Glomerular visceral epithelial cell (primary cell): ENCODE results near the gene ZNF235.
"Not testable (repeated sequence)": the region's sequence is repeated elsewhere in the genome, so short reads cannot be mapped to it uniquely, and the experiment has no call there.

ENCODE experiments used
- DNase-seq: peaks from one replicate; pipeline ENCODE4 v3.0.0-alpha.2; 2016; ENCODE audit errors: extremely low spot score

ZNF235 gene

DNA sequence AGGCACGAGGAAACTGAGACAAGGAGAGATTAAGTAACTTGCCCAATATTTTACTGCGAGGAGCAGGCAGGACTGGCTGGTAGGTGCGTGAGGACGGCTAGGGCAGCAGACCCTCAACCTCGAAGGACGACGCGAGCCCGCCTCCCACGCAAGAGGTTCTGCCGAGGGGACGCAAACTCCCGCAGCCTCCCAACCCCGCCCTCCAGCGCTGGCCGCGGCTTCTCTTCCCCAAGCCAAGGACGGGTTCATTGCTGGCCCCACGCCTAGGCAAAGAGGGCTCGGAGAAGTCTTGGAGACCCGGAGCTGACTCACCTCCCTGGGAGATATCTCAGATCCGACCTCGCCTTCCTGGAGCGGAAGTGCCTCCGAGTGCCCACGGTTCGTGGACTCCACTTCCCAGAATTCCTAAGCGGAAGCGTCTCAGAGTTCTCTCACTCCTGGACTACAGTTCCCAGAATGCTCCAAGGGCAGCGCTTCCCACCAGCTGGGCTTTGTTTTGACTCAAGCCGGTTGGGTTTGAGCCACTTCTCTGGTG, at the start of gene ZNF235:
Gene ZNF235, minus strand, starts transcription at position 367 of the 535 bp plus-strand sequence. CDS start 1,621 bp downstream, outside the sequence.
- DNase-seq, result peak; percentile 97

GRCh38 chr19:44346556-44346955, 41.7 kb upstream of the ZNF235 start:
- no peak for DNase-seq

GRCh38 chr19:44345959-44346358, 41.1 kb upstream of the ZNF235 start:
- no peak for DNase-seq

DNA sequence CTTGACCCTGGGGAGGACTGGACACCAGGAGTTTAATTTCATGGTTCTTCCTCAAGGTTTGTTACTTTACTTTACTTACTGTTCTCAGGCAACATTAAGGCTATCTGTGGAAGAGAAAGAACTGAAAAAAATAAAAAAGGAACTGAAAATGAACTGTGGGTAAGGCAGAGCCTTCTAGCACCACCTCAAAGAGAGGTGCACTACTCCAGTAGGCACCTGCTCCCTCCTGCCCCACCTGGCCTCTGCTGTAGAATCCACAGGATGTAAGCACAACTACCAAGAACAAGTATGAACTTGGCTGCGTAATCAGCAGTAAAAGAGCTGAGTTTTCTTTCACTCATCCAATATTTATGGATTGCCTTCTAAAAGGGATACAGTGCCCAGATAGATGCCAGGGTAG, 39.4 kb upstream of the ZNF235 start:
- no peak for DNase-seq

DNA sequence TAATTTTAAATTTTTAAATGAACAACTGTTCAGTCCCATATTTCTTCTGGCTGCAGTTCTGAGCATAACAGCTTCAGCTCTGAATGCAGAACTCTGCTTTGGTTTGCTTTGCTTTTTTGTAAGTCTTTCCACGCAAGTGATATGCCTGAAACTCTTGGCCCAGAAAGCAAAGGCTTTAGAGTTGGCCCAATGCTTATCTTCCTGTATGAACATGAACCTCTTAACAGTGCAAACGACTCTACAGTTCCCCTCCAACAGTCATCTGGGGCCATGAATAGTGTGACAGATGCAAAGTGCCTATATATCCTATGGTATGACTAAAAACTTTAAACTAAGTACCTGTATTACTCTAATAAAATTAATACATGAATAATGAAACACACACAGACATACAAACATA, 37.0 kb upstream of the ZNF235 start:
- no peak for DNase-seq

GRCh38 chr19:44334639-44335038, 29.8 kb upstream of the ZNF235 start:
- not testable (repeated sequence) for DNase-seq

- no peak for DNase-seq
Measured at GRCh38 chr19:44332145-44332544, 27.3 kb upstream of the ZNF235 start.

DNA sequence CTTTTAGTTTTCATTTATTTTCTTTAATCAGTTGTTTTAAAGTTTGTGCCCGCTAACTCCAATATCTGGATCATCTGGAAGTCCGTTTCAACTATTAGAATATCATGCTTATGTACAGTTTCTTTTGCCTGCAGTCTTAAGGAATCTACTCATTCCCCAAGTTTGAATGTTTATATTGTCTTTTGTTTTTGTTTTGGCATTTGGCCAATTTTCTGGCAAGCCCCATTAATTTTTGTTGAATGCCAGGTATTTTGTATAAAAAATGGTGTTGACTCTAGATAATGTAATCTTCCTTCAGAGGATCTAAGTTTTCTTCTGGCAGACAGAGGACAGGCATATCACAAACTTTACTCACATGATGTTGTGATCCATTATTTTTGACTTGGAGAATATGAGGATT, 11.1 kb upstream of the ZNF235 start:
- no peak for DNase-seq

- DNase-seq, result no peak
Measured at GRCh38 chr19:44313231-44313630, 8.4 kb upstream of the ZNF235 start.

DNA sequence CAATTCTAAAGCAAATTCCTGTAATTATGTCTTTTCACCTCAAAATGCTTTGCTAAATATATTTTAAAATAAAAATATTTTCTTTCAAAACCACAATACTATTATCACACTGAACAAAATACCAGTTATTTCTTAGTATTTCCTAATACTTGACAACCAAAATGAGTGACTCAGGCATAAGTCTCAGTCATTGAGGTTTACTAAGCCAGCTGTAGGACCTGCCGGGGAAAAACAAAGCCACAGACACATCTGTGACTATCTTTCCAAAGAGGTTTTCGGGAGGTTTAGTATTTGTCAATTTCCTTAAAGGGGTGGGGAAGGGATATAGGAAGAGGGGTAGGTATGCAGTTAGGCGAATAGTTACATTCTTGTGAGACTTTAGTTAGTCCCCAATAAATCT, 3.2 kb upstream of the ZNF235 start:
- no peak for DNase-seq

DNA sequence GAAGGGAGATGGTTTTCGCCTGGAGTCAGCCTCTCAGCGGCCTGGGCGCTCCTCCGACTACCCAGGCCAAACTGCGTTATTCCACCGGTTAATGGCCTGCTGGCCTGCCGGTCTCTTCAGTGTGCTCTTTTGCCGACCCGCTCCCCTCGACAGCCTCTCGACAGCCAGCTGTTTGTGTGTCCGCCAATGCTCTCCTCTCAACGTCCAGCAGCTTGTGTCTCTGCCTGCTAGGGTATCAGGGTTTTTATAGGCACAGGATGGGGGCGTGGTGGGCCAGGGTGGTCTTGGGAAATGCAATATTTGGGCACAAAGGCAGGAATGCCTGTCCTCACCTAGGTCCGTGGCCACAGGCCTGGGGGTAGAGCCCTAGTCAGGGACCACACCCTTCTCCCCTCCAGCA, 1.5 kb upstream of the ZNF235 start:
- no peak for DNase-seq

GRCh38 chr19:44305457-44305856, 632 bp upstream of the ZNF235 start:
- DNase-seq, result no peak

- DNase-seq, result peak; percentile 42
Measured at GRCh38 chr19:44303976-44304568, 753 bp downstream of the ZNF235 start.

- DNase-seq, result no peak
Measured at GRCh38 chr19:44303320-44303719, 1.5 kb downstream of the ZNF235 start.

DNA sequence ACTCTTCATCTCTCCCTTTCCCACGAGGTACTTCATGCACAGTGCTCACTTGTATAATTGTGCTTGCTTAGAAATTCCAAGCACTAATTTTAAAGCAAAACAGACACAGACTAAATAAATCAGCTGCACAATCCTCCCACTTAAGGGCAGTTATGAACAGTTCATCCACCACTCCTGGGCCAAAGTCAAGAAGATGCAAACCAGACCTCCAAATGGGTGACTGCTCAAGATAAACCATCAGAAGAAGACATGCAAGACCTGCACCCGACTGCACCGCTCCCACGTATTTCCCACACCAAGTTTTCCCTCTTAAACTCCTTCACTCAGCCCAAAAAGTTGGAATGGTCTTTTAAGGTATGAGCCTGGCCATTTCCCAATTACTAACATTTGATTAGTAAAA, 19.9 kb downstream of the ZNF235 start:
- no peak for DNase-seq

DNA sequence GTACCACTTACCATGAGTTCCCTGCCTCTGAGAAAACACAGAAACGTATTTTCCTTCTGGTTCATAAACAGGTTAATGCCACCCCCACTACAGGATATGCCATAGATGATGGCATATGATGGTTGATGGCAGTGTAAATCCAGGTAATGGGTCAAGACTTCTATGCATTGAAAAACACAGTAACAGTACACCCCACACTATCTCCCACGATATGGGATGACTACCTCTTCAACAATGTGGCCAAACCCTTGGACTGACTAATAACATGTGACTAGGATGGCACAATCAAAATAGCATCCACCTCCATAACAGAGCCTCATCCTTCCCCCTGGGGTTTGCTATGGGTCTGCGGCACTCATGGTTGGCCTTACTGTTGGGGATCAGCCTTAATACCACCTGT, 22.0 kb downstream of the ZNF235 start:
- DNase-seq, result no peak

DNA sequence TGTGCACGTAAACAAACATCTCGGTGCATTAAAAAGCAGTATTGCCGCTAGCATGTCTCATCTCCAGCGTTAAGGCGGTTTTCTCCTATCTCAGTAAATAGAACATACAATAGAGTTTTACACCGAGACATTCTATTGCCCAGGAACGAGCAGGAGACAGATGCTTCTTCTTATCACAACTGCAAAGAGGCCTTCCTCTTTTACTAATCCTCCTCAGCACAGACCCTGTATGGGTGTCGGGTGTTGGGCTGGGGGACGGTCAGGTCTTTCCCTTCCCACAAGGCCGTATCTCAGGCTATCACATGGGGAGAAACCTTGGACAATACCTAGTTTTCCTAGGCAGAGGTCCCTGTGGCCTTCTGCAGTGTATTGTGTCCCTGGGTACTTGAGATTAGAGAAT, 23.9 kb downstream of the ZNF235 start:
- no peak for DNase-seq

DNA sequence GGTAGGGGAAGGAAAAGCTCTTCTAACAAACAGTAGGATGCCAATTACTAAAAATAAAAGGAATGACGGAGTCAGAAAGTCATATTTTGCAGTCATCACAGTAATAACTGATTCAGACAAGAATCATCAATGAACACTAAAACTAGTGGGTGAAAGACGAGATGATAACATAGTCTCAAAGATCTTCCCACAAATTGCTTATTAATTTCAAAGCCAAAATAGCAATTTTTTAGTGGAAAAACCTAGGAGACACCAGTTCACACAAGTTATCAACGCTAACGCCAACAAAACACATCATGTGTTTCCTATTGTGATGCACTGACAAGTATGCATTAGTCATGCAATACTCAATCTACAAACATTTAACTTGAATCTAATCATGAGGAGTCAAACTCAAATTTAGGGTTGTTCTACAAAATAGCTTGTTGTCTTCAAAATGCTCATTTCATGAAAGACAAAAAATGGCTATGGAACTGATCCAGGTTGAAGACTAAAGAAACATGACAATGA, 26.6 kb downstream of the ZNF235 start:
- no peak for DNase-seq

DNA sequence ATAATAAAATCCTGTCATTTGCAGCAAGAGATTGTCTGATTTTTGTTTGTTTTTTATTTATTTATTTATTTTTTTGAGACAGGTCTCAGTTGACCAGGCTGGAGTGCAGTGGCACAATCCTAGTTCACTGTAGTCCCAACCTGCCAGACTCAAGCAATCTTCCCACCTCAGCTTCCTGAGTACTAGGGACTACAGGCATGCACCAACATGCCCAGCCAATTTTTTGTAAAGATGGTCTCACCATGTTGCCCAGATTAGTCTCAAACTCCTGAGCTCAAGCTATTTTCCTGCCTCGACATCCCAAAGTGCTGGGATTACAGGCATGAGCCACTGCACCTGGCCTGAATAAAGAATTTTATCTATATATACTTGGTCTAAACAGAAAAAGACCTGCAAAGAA, 27.5 kb downstream of the ZNF235 start:
- DNase-seq, result no peak

DNA sequence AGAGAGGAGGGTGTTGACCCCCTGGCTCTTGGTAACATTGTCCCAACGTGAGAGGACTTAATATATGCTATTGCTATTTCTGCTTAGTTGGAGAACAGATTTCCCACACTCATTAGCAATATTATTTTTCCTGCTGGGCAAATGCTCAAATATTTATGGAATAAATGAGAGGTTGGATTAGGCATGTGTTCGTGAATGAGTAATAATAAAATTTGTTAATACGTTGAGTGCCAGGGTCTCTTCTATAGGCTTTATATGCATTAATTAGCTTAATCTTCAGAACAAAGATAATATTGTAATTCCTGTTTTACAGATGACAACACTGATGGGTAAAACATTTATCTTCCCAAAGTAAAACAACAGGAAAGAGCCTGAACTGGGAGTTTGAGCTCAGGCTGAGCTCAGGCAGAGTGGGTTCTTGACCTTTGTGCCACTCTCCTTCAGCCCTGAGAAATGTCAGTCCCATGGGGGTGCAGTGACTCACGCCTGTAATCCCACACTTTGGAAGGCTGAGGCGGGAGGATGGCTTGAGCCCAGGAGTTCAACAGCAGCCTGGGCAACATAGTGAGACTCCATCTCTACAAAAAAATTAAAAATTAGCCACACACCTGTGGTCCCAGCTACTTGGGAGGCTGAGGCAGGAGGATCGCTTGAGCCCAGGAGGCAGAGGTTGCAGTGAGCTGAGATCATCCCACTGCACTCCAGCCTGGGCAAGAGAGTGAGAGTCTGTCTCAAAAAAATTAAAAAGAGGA, 44.0 kb downstream of the ZNF235 start:
- DNase-seq, result no peak

DNA sequence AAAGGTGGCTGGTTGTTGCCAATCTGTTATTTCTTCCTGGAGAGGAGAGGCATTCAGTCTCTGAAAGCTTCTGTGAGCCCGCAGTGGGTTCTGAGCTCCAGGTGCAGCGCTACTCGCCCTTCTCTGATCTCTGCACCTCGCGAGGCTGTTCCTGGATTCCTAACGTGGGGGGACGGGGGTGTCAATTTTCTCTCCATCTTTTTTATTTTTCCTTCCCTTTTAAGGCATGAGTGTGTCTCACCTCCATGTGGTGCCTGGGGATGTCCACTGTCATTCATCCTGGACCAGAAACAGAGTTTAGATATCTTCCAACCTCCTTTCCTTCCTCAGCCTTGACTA, 44.5 kb downstream of the ZNF235 start:
- no peak for DNase-seq

GRCh38 chr19:44258835-44259413, 45.9 kb downstream of the ZNF235 start:
- no peak for DNase-seq

DNA sequence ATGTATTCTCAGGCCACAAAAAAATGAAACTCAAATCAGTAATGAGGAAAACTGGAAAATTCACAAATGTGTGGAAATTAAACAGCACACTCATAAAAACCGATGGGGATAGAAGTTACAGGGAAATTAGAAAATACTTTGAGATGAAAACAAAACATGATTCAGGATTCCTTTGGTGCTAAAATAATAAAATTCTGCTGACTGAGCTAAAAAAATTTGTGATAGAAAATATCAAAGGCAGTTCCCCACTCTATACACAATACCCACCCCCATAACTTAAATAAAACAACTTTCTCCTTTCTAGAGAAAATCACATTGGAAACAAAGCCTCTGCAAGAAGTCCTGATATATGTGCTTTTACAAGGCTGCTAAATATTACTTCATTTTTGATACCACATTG, 46.7 kb downstream of the ZNF235 start:
- DNase-seq, result no peak
